GM12878 (cell line): ENCODE results near the gene PLXNA4. TPM values are rescaled to one million over a fixed set of nuclear protein-coding genes. Genes with fewer than 3 reads are reported as not detected.

Experiments
- ATAC-seq: fragments of 200-7000 bp; cut with Tn5 transposase; 3 replicates; pipeline ENCODE4 v1.9.1; 2020; ENCODE audit warnings: mild to moderate bottlenecking, moderate library complexity
- BruUV-seq: library from RNA; stranded (reverse); fragments of 400-500 nt; replicated peaks from 2 replicates; lab custom pipeline; 2021; lab: Mats Ljungman, UMichigan
- CTCF ChIA-PET: fragments of 300-600 bp; sonication (Branson Sonifier 250); formaldehyde crosslinking; extraction: SDS; loops from one replicate; lab custom pipeline; 2021; ENCODE audit warnings: inconsistent platforms; lab: Yijun Ruan, JAX
- POLR2A ChIA-PET: fragments of 350-600 bp; formaldehyde crosslinking; extraction: SDS; loops from one replicate; lab custom pipeline; 2021; ENCODE audit warnings: inconsistent platforms; lab: Charles Lee
- RAD21 ChIA-PET: fragments of 300-600 bp; sonication (Branson Sonifier 250); formaldehyde crosslinking; loops from one replicate; lab custom pipeline; 2023; ENCODE audit warnings: antibody characterized with exemption; ENCODE audit not compliant: unreplicated experiment; lab: Charles Lee
- SMC1A ChIA-PET: fragments of 300-600 bp; sonication (Branson Sonifier 250); formaldehyde crosslinking; loops from one replicate; lab custom pipeline; 2023; ENCODE audit not compliant: unreplicated experiment, uncharacterized antibody; lab: Charles Lee
- DNase-seq: peaks from one replicate; pipeline ENCODE4 v3.0.0-alpha.2; 2011; ENCODE audit warnings: low read depth, low spot score
- FAIRE-seq: peaks from 3 replicates; lab custom pipeline; 2011; peaks lifted over from hg19 to GRCh38; lab: Jason Lieb, UNC
- H2AFZ ChIP-seq: 2 replicates; pipeline ENCODE4 v1.6.0; 2011; ENCODE audit warnings: low read depth, low read length, control low read depth; ENCODE audit not compliant: control insufficient read depth
- H3K27ac ChIP-seq: 2 replicates; pipeline ENCODE4 v1.5.1; 2011; ENCODE audit warnings: control low read depth; ENCODE audit not compliant: control insufficient read depth, insufficient read depth
- H3K27me3 ChIP-seq, 2 experiments: replicated peaks in 1 of 2; 2 replicates each; pipeline versions ENCODE4 v1.6.0 to v1.6.1; 2011; ENCODE audit warnings: low read length in 1 of 2; ENCODE audit not compliant: control insufficient read depth in 2 of 2, insufficient read depth in 2 of 2
- H3K36me3 ChIP-seq, 2 experiments: 2 replicates each; pipeline ENCODE4 v1.5.1; 2011; ENCODE audit warnings: low read length in 1 of 2; ENCODE audit not compliant: control insufficient read depth in 2 of 2, insufficient read depth in 2 of 2
- H3K4me1 ChIP-seq: 2 replicates; pipeline ENCODE4 v1.6.1; 2011; ENCODE audit warnings: mild to moderate bottlenecking, low read length, moderate library complexity, mixed read lengths; ENCODE audit not compliant: control insufficient read depth, insufficient read depth
- H3K4me2 ChIP-seq: 2 replicates; pipeline ENCODE4 v1.6.0; 2011; ENCODE audit warnings: control low read depth; ENCODE audit not compliant: control insufficient read depth, insufficient read depth
- H3K4me3 ChIP-seq: fragments of 200-600 bp; sonication (generic); 2 replicates; pipeline ENCODE4 v1.5.1; 2016
- H3K79me2 ChIP-seq: 2 replicates; pipeline ENCODE4 v1.6.0; 2011; ENCODE audit warnings: low read length; ENCODE audit not compliant: control insufficient read depth, insufficient read depth
- H3K9ac ChIP-seq: 2 replicates; pipeline ENCODE4 v1.8.0; 2011; ENCODE audit warnings: low read length, control low read depth, mixed read lengths; ENCODE audit not compliant: control insufficient read depth, insufficient read depth
- H3K9me3 ChIP-seq: replicated peaks from 3 replicates; pipeline ENCODE4 v1.5.1; 2011; ENCODE audit warnings: mild to moderate bottlenecking, low read length; ENCODE audit not compliant: control insufficient read depth, insufficient read depth
- H4K20me1 ChIP-seq: 2 replicates; pipeline ENCODE4 v1.6.0; 2011; ENCODE audit not compliant: control insufficient read depth, insufficient read depth
- CREB1 ChIP-seq: IDR thresholded peaks from 2 replicates; pipeline ENCODE4 v1.6.1; 2012; ENCODE audit warnings: low read depth, mild to moderate bottlenecking, inconsistent platforms
- CTCF ChIP-seq, 3 experiments: IDR thresholded peaks in 2 of 3; conservative IDR thresholded peaks in 1 of 3; 2 replicates each; pipeline ENCODE4 v1.5.1; 2011; ENCODE audit warnings: low read depth in 3 of 3, low read length in 3 of 3, mild to moderate bottlenecking in 3 of 3, control low read depth in 2 of 3, moderate library complexity in 2 of 3, inconsistent platforms in 1 of 3, mixed read lengths in 1 of 3; ENCODE audit not compliant: control insufficient read depth in 2 of 3, insufficient read depth in 1 of 3; ENCODE audit errors: extremely low read depth in 1 of 3
- in situ Hi-C: fragments of 300-500 bp; cut with MboI; formaldehyde crosslinking; loops from 9 replicates; pipeline ENCODE4 v1.14.3; 2018; ENCODE audit warnings: mixed read lengths
- intact Hi-C: fragments of 100-400 bp; cut with micrococcal nuclease; formaldehyde crosslinking; loops from one replicate; pipeline ENCODE4 v1.14.2; 2022; ENCODE audit not compliant: unreplicated experiment
- polyA plus RNA-seq, 11 experiments: library from polyadenylated mRNA; depleted of rRNA in 4 of 11; unstranded in 6 of 11; stranded (reverse) in 5 of 11; fragments of >200 nt; fragmentation: Nextera tagmentation in 4 of 11; fragmentation: Illumina TruSeq in 1 of 11; extraction: Ambion mirVana in 4 of 11; extraction: Trizol in 1 of 11; gene quantifications; 1 replicate in 1 of 11; 2 replicates in 10 of 11; pipeline versions ENCODE4 v1.2.1 to v1.2.3, GENCODE V29; 2011 to 2016; ENCODE audit warnings: inconsistent platforms in 2 of 11, missing spikeins in 2 of 11, low read depth in 1 of 11
- total RNA-seq, 4 experiments: library from RNA; depleted of rRNA in 3 of 4; stranded (reverse); fragments of >200 nt in 3 of 4; fragmentation: Illumina TruSeq in 1 of 4; extraction: Trizol in 1 of 4; gene quantifications; 2 replicates each; pipeline versions ENCODE4 v1.2.1 to v1.2.3, GENCODE V29; 2013 to 2021
- TF ChIP-seq, protein P1 (sequence below): fragments of 450-650 bp; formaldehyde crosslinking; IDR thresholded peaks from 2 replicates; pipeline ENCODE4 v1.4.0; 2022; ENCODE audit warnings: mild to moderate bottlenecking, moderate library complexity

The PLXNA4 gene
- total and polyA plus RNA-seq, 10 of the 15 experiments (the other 5 are each of a cell fraction or from before 2014, with no cell fraction given) = 0.03 TPM; not detected in 9

GRCh38 chr7:132503415-132503814, 72.9 kb downstream of the PLXNA4 start:
- CTCF ChIA-PET = no interaction called here
- SMC1A ChIA-PET = no interaction called here
- TF ChIP-seq CTCF (IDR thresholded peaks at IDR 0.05 in 2 of 3, conservative IDR thresholded peaks at IDR 0.05 in 1 of 3; ENCODE audit: control insufficient read depth in 2 of 3, extremely low read depth in 1 of 3, insufficient read depth in 1 of 3, low read depth in 3 of 3, low read length in 3 of 3) (0 out of 6 replicates have a peak, but pooled peaks of 1 of the 3 experiments have one; percentile 11), CREB1 (no peak)
- TF ChIP-seq, protein P1, sequence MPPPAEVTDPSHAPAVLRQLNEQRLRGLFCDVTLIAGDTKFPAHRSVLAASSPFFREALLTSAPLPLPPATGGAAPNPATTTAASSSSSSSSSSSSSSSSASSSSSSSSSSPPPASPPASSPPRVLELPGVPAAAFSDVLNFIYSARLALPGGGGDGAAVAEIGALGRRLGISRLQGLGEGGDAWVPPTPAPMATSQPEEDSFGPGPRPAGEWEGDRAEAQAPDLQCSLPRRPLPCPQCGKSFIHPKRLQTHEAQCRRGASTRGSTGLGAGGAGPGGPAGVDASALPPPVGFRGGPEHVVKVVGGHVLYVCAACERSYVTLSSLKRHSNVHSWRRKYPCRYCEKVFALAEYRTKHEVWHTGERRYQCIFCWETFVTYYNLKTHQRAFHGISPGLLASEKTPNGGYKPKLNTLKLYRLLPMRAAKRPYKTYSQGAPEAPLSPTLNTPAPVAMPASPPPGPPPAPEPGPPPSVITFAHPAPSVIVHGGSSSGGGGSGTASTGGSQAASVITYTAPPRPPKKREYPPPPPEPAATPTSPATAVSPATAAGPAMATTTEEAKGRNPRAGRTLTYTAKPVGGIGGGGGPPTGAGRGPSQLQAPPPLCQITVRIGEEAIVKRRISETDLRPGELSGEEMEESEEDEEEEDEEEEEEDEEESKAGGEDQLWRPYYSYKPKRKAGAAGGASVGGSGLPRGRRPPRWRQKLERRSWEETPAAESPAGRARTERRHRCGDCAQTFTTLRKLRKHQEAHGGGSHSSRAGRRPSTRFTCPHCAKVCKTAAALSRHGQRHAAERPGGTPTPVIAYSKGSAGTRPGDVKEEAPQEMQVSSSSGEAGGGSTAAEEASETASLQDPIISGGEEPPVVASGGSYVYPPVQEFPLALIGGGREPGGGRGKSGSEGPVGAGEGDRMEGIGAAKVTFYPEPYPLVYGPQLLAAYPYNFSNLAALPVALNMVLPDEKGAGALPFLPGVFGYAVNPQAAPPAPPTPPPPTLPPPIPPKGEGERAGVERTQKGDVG = no peak
- TF ChIP-seq, all 136 proteins: peak for 1

More at GRCh38 chr7:132503415-132503814, 72.9 kb downstream of the PLXNA4 start:
- Histone ChIP-seq H3K27me3 (no peaks in the 10 kb centered on the region; a peak in 2 of 4 replicates), H3K27ac (no peak overlapping the region), H2AFZ (no peak overlapping the region), H3K36me3 (no peaks in the 10 kb centered on the region), H3K9ac (no peak overlapping the region), H3K4me1 (no peaks in the 10 kb centered on the region), H3K79me2 (no peaks in the 10 kb centered on the region), H4K20me1 (no peaks in the 10 kb centered on the region), H3K4me3 (no peak overlapping the region), H3K9me3 (no peaks in the 10 kb centered on the region), H3K4me2 (no peak overlapping the region)
- POLR2A ChIA-PET = no interaction called here
- BruUV-seq = no TSS peak
- ATAC-seq (peak; percentile 39; the same call in 2 of the 3 replicates), DNase-seq (no peak), FAIRE-seq (no peak)
- in situ Hi-C loops (no loop called here), intact Hi-C loops (no loop called here)
- RAD21 ChIA-PET = no interaction called here
